CD8-positive, alpha-beta memory T cell (primary cell): ENCODE measurements around the gene CBFA2T2. TPM values are rescaled to one million over a fixed set of nuclear protein-coding genes. Genes with fewer than 3 reads are reported as not detected.
"Not testable (repeated sequence)": the region's sequence is repeated elsewhere in the genome, so short reads cannot be mapped to it uniquely, and the experiment has no call there.

Experiments
- CTCF ChIA-PET: fragments of 350-600 bp; sonication (Branson Sonifier 250); formaldehyde crosslinking; loops from one replicate; lab custom pipeline; 2021; ENCODE audit warnings: antibody characterized with exemption; lab: Charles Lee
- POLR2A ChIA-PET: fragments of 350-600 bp; sonication (Branson Sonifier 250); formaldehyde crosslinking; loops from one replicate; lab custom pipeline; 2021; ENCODE audit warnings: antibody characterized with exemption; lab: Charles Lee
- DNase-seq, 5 donors: peaks; one replicate each; pipeline versions ENCODE4 v3.0.0 to v3.0.0-alpha.2; 2020 to 2022; ENCODE audit warnings: mixed read lengths in 1 of 5
- H3K27ac ChIP-seq: one replicate; pipeline ENCODE4 v1.7.0; 2013; ENCODE audit warnings: low read depth, mild to moderate bottlenecking, low read length, moderate library complexity
- H3K27me3 ChIP-seq: 2 replicates; pipeline ENCODE4 v1.7.0; 2013; ENCODE audit warnings: low read length, mild to moderate bottlenecking; ENCODE audit not compliant: insufficient read depth, poor library complexity, severe bottlenecking
- H3K36me3 ChIP-seq: 2 replicates; pipeline ENCODE4 v1.7.0; 2013; ENCODE audit warnings: mild to moderate bottlenecking, low read length, moderate library complexity; ENCODE audit not compliant: insufficient read depth
- H3K4me1 ChIP-seq: 2 replicates; pipeline ENCODE4 v1.7.0; 2013; ENCODE audit warnings: mild to moderate bottlenecking, low read length, moderate library complexity; ENCODE audit not compliant: insufficient read depth
- H3K4me3 ChIP-seq: 2 replicates; pipeline ENCODE4 v1.7.0; 2013; ENCODE audit warnings: mild to moderate bottlenecking, low read length
- H3K9me3 ChIP-seq: 2 replicates; pipeline ENCODE4 v1.7.0; 2013; ENCODE audit warnings: mild to moderate bottlenecking, low read length
- H3K27ac Mint-ChIP-seq, 8 donors: one replicate each; pipeline ENCODE4 v1.8.0; 2020 to 2021; ENCODE audit warnings: mixed read lengths in 8 of 8, mild to moderate bottlenecking in 6 of 8, inconsistent platforms in 3 of 8, moderate library complexity in 3 of 8
- H3K27me3 Mint-ChIP-seq, 2 donors: one replicate each; pipeline ENCODE4 v1.8.0; 2020 to 2021; ENCODE audit warnings: mixed read lengths in 2 of 2, mild to moderate bottlenecking in 1 of 2, moderate library complexity in 1 of 2
- H3K36me3 Mint-ChIP-seq, 3 donors: one replicate each; pipeline ENCODE4 v1.8.0; 2020 to 2021; ENCODE audit warnings: mixed read lengths in 3 of 3, inconsistent platforms in 1 of 3, mild to moderate bottlenecking in 1 of 3
- H3K4me1 Mint-ChIP-seq, 3 donors: one replicate each; pipeline ENCODE4 v1.8.0; 2020 to 2021; ENCODE audit warnings: mixed read lengths in 3 of 3, inconsistent platforms in 1 of 3, mild to moderate bottlenecking in 1 of 3
- H3K4me3 Mint-ChIP-seq, 7 donors: one replicate each; pipeline ENCODE4 v1.8.0; 2020 to 2021; ENCODE audit warnings: mixed read lengths in 7 of 7, mild to moderate bottlenecking in 6 of 7, moderate library complexity in 4 of 7, inconsistent platforms in 2 of 7
- H3K9me3 Mint-ChIP-seq, 5 donors: one replicate each; pipeline ENCODE4 v1.8.0; 2020 to 2022; ENCODE audit warnings: mixed read lengths in 5 of 5, mild to moderate bottlenecking in 3 of 5, moderate library complexity in 2 of 5, inconsistent platforms in 1 of 5
- polyA plus RNA-seq: library from polyadenylated mRNA; unstranded; fragments of 300-500 nt; fragmentation: Illumina TruSeq; gene quantifications from one replicate; pipeline ENCODE4 v1.2.3, GENCODE V29; 2021
- total RNA-seq, 2 experiments: library from RNA; stranded (reverse); gene quantifications; one replicate each; pipeline ENCODE4 v1.2.3, GENCODE V29; 2021

CBFA2T2 gene
- total and polyA plus RNA-seq, 3 experiments from 2014 or later: 10.7 to 25.8 (median 11.9) TPM

DNA sequence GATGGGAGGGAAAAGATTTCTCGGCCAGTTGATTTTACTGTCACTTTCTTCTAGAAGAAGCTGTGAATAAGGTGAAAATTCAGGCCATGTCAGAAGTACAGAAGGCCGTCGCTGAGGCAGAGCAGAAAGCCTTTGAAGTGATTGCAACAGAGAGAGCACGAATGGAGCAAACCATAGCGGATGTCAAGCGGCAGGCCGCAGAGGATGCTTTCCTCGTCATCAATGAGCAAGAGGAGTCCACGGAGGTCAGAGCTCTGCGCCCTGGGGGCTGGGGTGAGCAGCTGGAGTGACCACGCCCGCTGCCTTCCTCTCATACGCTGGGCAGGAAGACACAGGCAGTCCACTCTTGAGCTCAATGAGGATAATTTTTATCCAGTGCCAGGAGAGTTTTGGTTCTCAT lies 150.4 kb downstream of the CBFA2T2 start:
- Histone ChIP-seq H3K4me1 (no peaks in the 10 kb centered on the region), H3K36me3 (peaks cover 25% of the 10 kb centered on the region), H3K27ac (no peak overlapping the region), H3K27me3 (no peaks in the 10 kb centered on the region), H3K4me3 (no peak overlapping the region), H3K9me3 (no peaks in the 10 kb centered on the region)
- POLR2A ChIA-PET: interaction anchor here (0.7 kb wide), 2 partner anchors 23 to 226 kb away, joined by 4 read pairs; no protein-coding TSS in a partner anchor
- peak overlapping the region in 4 of 8 donors; percentile 23 to 69 (median 56) for H3K27ac Mint-ChIP-seq
- CTCF ChIA-PET: interaction anchor here (0.9 kb wide), 1 partner anchor 28 kb away, joined by 3 read pairs; no protein-coding TSS in a partner anchor
- no peaks in the 10 kb centered on the region for H3K27me3 Mint-ChIP-seq
- H3K36me3 Mint-ChIP-seq: peaks cover 4 to 81% (median 22%) of the 10 kb centered on the region in 3 donors
- no peak for DNase-seq
- H3K4me1 Mint-ChIP-seq: peaks cover 0 to 2% (median 0%) of the 10 kb centered on the region in 3 donors
- H3K9me3 Mint-ChIP-seq: no peaks in the 10 kb centered on the region
- H3K4me3 Mint-ChIP-seq: no peak overlapping the region

DNA sequence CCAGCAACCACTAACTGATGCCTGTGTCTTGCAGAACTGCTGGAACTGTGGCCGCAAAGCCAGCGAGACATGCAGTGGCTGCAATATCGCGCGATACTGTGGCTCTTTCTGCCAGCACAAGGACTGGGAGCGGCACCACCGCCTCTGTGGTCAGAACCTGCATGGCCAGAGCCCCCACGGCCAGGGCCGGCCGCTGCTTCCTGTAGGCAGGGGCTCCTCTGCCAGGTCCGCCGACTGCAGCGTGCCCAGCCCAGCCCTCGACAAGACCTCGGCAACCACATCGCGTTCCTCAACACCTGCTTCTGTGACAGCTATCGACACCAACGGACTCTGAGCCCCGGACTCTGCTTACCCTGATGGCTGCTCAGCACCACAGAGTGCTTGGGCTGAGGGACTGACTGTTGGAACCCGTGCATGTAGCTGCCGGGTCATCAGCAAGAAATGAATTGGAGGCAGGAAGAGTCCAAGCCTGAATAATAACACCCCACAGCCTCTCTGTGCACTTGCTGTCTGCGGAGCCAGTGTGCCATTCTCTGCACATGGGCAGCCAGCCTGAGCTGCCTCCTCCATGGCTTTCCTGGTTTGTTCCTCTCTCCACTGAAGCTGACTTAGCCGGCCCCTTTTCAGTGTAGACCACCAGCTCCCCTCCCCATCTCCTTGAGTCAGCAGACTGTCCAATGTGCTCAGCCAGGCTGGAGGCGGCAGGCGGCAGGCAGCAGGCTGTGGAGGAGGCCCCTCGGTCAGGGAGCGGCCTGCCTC lies 154.6 kb downstream of the CBFA2T2 start:
- H3K4me1 Mint-ChIP-seq: peaks cover 13 to 25% (median 15%) of the 10 kb centered on the region in 3 donors
- H3K27me3 Mint-ChIP-seq: no peaks in the 10 kb centered on the region
- peaks cover 9% of the 10 kb centered on the region for H3K4me1 ChIP-seq
- DNase-seq: no peak
- no peak overlapping the region for H3K27ac Mint-ChIP-seq
- no peaks in the 10 kb centered on the region for H3K9me3 Mint-ChIP-seq
- no peak overlapping the region for H3K27ac ChIP-seq
- no peak overlapping the region for H3K4me3 Mint-ChIP-seq
- no peaks in the 10 kb centered on the region for H3K9me3 ChIP-seq
- ChIA-PET CTCF (interaction anchor here (1.0 to 1.3 kb wide), 2 partner anchors 9 to 23 kb away, joined by 3 read pairs; no protein-coding TSS in a partner anchor), POLR2A (interaction anchor here (1.0 kb wide), 1 partner anchor 18 kb away, joined by 3 read pairs; no protein-coding TSS in a partner anchor)
- no peak overlapping the region for H3K4me3 ChIP-seq
- peaks cover 17% of the 10 kb centered on the region for H3K36me3 ChIP-seq
- H3K36me3 Mint-ChIP-seq: peaks cover 0 to 66% (median 18%) of the 10 kb centered on the region in 3 donors
- H3K27me3 ChIP-seq: no peaks in the 10 kb centered on the region

DNA sequence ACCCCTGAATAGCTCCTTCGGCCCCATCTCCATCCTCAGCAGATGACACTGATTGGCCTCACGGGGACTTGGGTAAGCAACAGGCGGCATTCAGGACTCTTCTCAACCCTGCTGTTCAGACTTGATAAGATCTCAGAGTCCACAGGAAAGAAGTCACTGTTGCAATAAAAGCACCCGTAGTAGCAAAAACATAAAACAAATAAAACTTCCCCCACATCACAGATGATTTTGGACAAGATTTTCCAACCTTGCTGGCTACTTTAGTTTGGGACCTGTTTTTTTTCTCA lies 155.1 kb downstream of the CBFA2T2 start:
- H3K9me3 ChIP-seq: no peaks in the 10 kb centered on the region
- peak overlapping the region in 2 of 8 donors; percentile 12 to 36 for H3K27ac Mint-ChIP-seq
- H3K4me1 ChIP-seq: peaks cover 9% of the 10 kb centered on the region
- H3K4me3 ChIP-seq: no peak overlapping the region
- DNase-seq: no peak
- H3K27me3 ChIP-seq: no peaks in the 10 kb centered on the region
- POLR2A ChIA-PET: interaction anchor here (1.0 kb wide), 1 partner anchor 18 kb away, joined by 3 read pairs; no protein-coding TSS in a partner anchor
- no peaks in the 10 kb centered on the region for H3K27me3 Mint-ChIP-seq
- H3K36me3 Mint-ChIP-seq: peaks cover 0 to 61% (median 15%) of the 10 kb centered on the region in 3 donors
- peaks cover 15 to 30% (median 17%) of the 10 kb centered on the region in 3 donors for H3K4me1 Mint-ChIP-seq
- no peak overlapping the region for H3K4me3 Mint-ChIP-seq
- H3K36me3 ChIP-seq: peaks cover 12% of the 10 kb centered on the region
- CTCF ChIA-PET: interaction anchor here (1.0 to 1.3 kb wide), 2 partner anchors 9 to 22 kb away, joined by 3 read pairs; no protein-coding TSS in a partner anchor
- H3K9me3 Mint-ChIP-seq: no peaks in the 10 kb centered on the region
- no peak overlapping the region for H3K27ac ChIP-seq

DNA sequence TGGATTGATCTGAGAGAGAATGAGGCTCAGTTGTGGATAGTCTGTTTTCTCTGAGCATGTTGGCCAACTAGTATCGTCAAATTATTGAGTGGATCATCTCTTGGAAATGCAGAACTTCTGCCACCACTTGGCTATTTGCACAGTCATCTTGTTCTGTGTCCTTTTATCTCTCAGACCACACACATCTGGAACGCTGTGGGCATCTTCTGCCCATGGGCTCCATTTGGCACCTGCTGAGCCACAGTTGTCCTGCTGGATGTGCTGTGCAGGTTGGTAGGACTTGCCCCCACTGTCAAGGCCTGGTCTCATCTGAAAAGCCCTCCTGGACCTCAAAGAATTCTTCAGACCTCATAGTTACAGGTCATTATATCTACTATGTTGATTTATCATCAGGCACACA lies 155.5 kb downstream of the CBFA2T2 start:
- Mint-ChIP-seq H3K9me3 (no peaks in the 10 kb centered on the region), H3K4me1 (peaks cover 15 to 30% (median 17%) of the 10 kb centered on the region in 3 donors), H3K4me3 (no peak overlapping the region), H3K27me3 (no peaks in the 10 kb centered on the region), H3K27ac (peak overlapping the region in 5 of 8 donors; percentile 12 to 75 (median 57)), H3K36me3 (peaks cover 0 to 57% (median 12%) of the 10 kb centered on the region in 3 donors)
- Histone ChIP-seq H3K27ac (no peak overlapping the region), H3K4me3 (no peak overlapping the region), H3K36me3 (peaks cover 8% of the 10 kb centered on the region), H3K27me3 (no peaks in the 10 kb centered on the region), H3K4me1 (peaks cover 9% of the 10 kb centered on the region), H3K9me3 (no peaks in the 10 kb centered on the region)
- ChIA-PET POLR2A (no interaction called here), CTCF (interaction anchor here (1.0 to 1.3 kb wide), 2 partner anchors 8 to 22 kb away, joined by 3 read pairs; no protein-coding TSS in a partner anchor)
- no peak for DNase-seq

DNA sequence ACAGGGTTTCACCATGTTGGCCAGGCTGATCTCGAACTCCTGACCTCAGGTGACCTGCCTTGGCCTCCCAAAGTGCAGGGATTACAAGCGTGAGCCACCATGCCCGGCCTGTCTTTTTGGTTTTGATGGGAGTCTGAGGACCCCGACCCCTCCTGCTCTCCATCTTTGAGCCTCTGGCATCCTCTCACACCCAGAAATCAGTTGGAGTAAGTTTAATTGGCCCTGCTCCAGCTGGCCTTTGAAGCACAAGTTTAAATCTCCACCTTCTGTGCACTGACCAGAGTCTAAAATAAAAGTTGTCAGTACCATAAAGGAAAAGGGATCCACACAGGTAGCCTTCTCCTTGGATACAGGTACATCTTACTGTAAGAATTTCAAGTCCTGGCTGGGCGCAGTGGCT lies 156.3 kb downstream of the CBFA2T2 start:
- Mint-ChIP-seq H3K4me1 (peaks cover 15 to 30% (median 17%) of the 10 kb centered on the region in 3 donors), H3K27ac (peak overlapping the region in 1 of 8 donors; percentile 75), H3K27me3 (no peaks in the 10 kb centered on the region), H3K9me3 (no peaks in the 10 kb centered on the region), H3K4me3 (no peak overlapping the region), H3K36me3 (peaks cover 0 to 50% (median 9%) of the 10 kb centered on the region in 3 donors)
- no peak overlapping the region for H3K27ac ChIP-seq
- DNase-seq: no peak
- peaks cover 9% of the 10 kb centered on the region for H3K4me1 ChIP-seq
- no peak overlapping the region for H3K4me3 ChIP-seq
- no peaks in the 10 kb centered on the region for H3K27me3 ChIP-seq
- H3K36me3 ChIP-seq: peaks cover 3% of the 10 kb centered on the region
- POLR2A ChIA-PET: no interaction called here
- CTCF ChIA-PET: interaction anchor here (13.0 kb wide), 1 partner anchor 19 kb away, joined by 87 read pairs; the partner anchor contains the start of genes ACTL10 and C20orf144
- no peaks in the 10 kb centered on the region for H3K9me3 ChIP-seq

DNA sequence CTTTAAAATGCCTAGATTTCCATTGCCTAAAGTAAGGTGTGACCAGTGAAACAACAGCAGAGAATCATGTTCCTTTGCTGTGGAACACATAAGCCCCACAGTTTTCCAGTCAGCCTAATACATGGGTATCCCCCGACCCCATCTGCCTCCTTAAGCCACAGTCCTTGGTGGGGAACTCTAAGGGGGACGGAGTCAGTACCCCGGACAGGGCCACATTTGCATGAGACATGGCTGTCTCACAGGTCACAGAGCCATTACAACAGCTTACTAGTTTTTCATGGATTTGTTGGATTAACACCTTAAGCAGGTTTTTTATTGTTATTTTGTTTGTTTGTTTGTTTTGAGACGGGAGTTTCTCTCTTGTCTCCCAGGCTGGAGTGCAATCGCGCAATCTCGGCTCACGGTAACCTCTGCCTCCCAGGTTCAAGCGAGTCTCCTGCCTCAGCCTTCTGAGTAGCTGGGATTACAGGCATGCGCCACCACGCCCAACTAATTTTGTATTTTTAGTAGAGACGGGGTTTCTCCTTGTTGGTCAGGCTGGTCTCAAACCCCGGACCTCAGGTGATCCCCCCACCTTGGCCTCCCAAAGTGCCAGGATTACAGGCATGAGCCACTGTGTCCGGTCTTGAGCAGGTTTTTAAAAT lies 157.2 kb downstream of the CBFA2T2 start:
- POLR2A ChIA-PET: interaction anchor here (1.4 kb wide), 1 partner anchor 20 kb away, joined by 4 read pairs; the partner anchor contains the start of gene ACTL10
- H3K9me3 ChIP-seq, H3K27me3 ChIP-seq, H3K27me3 Mint-ChIP-seq, H3K9me3 Mint-ChIP-seq, H3K4me1 ChIP-seq, DNase-seq, H3K27ac ChIP-seq, H3K36me3 ChIP-seq, H3K4me3 ChIP-seq: not testable (repeated sequence)
- peak overlapping the region in 7 of 8 donors; percentile 50 to 96 (median 64) for H3K27ac Mint-ChIP-seq
- peaks cover 0 to 44% (median 9%) of the 10 kb centered on the region in 3 donors for H3K36me3 Mint-ChIP-seq
- peaks cover 15 to 30% (median 17%) of the 10 kb centered on the region in 3 donors for H3K4me1 Mint-ChIP-seq
- peak overlapping the region in 3 of 7 donors; percentile 12 to 84 (median 29) for H3K4me3 Mint-ChIP-seq
- CTCF ChIA-PET: interaction anchor here (13.0 kb wide), 1 partner anchor 18 kb away, joined by 87 read pairs; the partner anchor contains the start of genes ACTL10 and C20orf144

DNA sequence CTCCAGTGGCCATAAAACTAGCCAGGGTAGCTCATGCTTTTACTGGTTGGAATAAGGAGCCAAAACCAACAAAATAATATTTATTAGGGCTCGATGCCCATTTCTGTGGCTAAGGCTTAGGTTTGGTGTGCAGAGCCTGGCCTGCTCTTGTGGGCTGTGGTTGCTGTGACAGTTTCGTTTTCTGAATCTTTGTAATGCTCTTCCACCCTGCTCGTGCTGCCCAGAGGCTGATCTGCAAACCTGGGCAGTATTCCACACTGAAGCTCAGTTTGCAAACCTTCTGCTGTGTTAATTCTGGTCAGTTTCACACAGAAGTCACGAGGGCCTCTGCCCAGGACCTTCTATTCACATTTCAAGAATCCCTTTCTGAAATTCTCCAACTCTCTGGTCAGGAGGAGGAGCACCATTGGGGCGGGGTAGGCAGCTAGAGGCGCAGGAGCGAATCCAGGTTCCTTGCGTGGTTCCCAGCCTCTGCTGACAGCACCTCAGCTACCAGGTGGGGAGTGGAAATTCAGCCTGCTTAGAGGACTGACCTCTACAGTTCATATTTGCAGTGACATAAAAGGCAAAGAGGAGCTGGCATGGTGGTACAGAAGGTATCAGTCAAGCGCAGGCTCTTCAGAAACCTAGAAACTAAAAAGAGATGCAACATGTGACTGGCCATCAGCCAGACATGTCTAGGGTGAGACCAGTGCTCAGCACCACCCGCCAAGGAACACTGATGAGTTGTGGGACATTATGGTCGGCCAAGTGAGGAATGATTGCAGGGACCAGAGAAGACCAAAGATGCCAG lies 157.9 kb downstream of the CBFA2T2 start:
- H3K4me3 ChIP-seq: no peak overlapping the region
- H3K9me3 ChIP-seq: no peaks in the 10 kb centered on the region
- peaks cover 2% of the 10 kb centered on the region for H3K36me3 ChIP-seq
- H3K27ac Mint-ChIP-seq: peak overlapping the region; percentile 62 to 97 (median 84)
- CTCF ChIA-PET: interaction anchor here (13.0 kb wide), 1 partner anchor 18 kb away, joined by 87 read pairs; the partner anchor contains the start of genes ACTL10 and C20orf144
- H3K27me3 Mint-ChIP-seq: no peaks in the 10 kb centered on the region
- H3K36me3 Mint-ChIP-seq: peaks cover 0 to 39% (median 9%) of the 10 kb centered on the region in 3 donors
- no peak overlapping the region for H3K27ac ChIP-seq
- DNase-seq: no peak
- peaks cover 9% of the 10 kb centered on the region for H3K4me1 ChIP-seq
- no peaks in the 10 kb centered on the region for H3K27me3 ChIP-seq
- H3K4me1 Mint-ChIP-seq: peaks cover 17 to 33% (median 17%) of the 10 kb centered on the region in 3 donors
- POLR2A ChIA-PET: interaction anchor here (1.4 kb wide), 1 partner anchor 19 kb away, joined by 4 read pairs; the partner anchor contains the start of gene ACTL10
- peak overlapping the region in 6 of 7 donors; percentile 32 to 84 (median 66) for H3K4me3 Mint-ChIP-seq
- no peaks in the 10 kb centered on the region for H3K9me3 Mint-ChIP-seq
